ES-I3 (cell line): ENCODE results near the gene ARVCF.

Experiments
- H3K36me3 ChIP-seq: 2 replicates; pipeline ENCODE4 v1.6.1; 2013; ENCODE audit warnings: mild to moderate bottlenecking, low read length, control low read depth, moderate library complexity; ENCODE audit not compliant: insufficient read depth
- H3K4me1 ChIP-seq: 2 replicates; pipeline ENCODE4 v1.6.1; 2013; ENCODE audit warnings: mild to moderate bottlenecking, control low read depth, low read length; ENCODE audit not compliant: insufficient read depth
- H3K9ac ChIP-seq: 2 replicates; pipeline ENCODE4 v1.6.1; 2013; ENCODE audit warnings: low read depth, mild to moderate bottlenecking, low read length, moderate library complexity
- H3K9me3 ChIP-seq: 2 replicates; pipeline ENCODE4 v1.6.1; 2013; ENCODE audit warnings: mild to moderate bottlenecking, low read length, moderate library complexity; ENCODE audit not compliant: control insufficient read depth, insufficient read depth

The ARVCF gene

GRCh38 chr22:19970479-19971275 is 45.9 kb downstream of the ARVCF start:
- Histone ChIP-seq H3K36me3 (0 out of 2 replicates have a peak, but pooled peaks cover 4% of the 10 kb centered on the region), H3K4me1 (peaks cover 11% of the 10 kb centered on the region; the same call in 1 of the 2 replicates), H3K9ac (no peak overlapping the region)

DNA sequence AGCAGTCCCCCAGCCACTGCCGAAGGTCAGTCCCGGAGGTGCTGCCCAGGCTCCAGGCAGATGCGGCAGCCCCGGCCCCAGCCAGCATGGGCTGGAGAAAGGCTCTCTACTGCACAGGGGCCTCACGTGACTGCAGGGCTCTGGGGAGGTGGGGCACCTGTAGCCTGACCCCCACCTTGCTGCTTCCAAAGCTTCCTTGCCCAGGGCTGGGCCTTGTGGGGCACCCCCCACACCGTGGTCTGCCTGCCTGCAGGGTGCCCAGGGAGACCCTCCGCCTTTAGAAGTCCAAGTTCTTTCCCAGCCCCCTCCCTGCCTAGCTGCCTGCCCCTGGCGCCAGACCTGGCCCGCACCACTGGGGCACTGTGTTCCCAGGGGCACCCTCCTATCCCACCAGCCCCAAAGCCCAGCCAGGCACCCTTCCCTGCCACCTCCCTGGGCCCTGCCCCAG is 46.6 kb downstream of the ARVCF start:
- H3K36me3 ChIP-seq: 0 out of 2 replicates have a peak, but pooled peaks cover 4% of the 10 kb centered on the region
- peaks cover 5% of the 10 kb centered on the region; the same call in 1 of the 2 replicates for H3K4me1 ChIP-seq
- H3K9ac ChIP-seq: no peak overlapping the region
- H3K9me3 ChIP-seq: no peaks in the 10 kb centered on the region

More at GRCh38 chr22:19970479-19971275, 45.9 kb downstream of the ARVCF start:
- H3K9me3 ChIP-seq: no peaks in the 10 kb centered on the region

DNA sequence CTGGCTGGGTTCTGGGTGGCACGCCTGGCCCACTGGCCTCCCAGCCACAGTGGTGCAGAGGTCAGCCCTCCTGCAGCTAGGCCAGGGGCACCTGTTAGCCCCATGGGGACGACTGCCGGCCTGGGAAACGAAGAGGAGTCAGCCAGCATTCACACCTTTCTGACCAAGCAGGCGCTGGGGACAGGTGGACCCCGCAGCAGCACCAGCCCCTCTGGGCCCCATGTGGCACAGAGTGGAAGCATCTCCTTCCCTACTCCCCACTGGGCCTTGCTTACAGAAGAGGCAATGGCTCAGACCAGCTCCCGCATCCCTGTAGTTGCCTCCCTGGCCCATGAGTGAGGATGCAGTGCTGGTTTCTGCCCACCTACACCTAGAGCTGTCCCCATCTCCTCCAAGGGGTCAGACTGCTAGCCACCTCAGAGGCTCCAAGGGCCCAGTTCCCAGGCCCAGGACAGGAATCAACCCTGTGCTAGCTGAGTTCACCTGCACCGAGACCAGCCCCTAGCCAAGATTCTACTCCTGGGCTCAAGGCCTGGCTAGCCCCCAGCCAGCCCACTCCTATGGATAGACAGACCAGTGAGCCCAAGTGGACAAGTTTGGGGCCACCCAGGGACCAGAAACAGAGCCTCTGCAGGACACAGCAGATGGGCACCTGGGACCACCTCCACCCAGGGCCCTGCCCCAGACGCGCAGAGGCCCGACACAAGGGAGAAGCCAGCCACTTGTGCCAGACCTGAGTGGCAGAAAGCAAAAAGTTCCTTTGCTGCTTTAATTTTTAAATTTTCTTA is 47.3 kb downstream of the ARVCF start:
- H3K9me3 ChIP-seq: no peaks in the 10 kb centered on the region
- H3K4me1 ChIP-seq: no peaks in the 10 kb centered on the region
- 0 out of 2 replicates have a peak, but pooled peaks cover 4% of the 10 kb centered on the region for H3K36me3 ChIP-seq
- H3K9ac ChIP-seq: no peak overlapping the region

GRCh38 chr22:19968450-19968891 is 48.2 kb downstream of the ARVCF start:
- Histone ChIP-seq H3K9me3 (no peaks in the 10 kb centered on the region), H3K9ac (no peak overlapping the region), H3K4me1 (no peaks in the 10 kb centered on the region), H3K36me3 (0 out of 2 replicates have a peak, but pooled peaks cover 4% of the 10 kb centered on the region)

GRCh38 chr22:19967850-19968449 is 48.7 kb downstream of the ARVCF start:
- H3K4me1 ChIP-seq: no peaks in the 10 kb centered on the region; the same call in 1 of the 2 replicates
- H3K9ac ChIP-seq: no peak overlapping the region
- H3K9me3 ChIP-seq: no peaks in the 10 kb centered on the region
- H3K36me3 ChIP-seq: 0 out of 2 replicates have a peak, but pooled peaks cover 4% of the 10 kb centered on the region

DNA sequence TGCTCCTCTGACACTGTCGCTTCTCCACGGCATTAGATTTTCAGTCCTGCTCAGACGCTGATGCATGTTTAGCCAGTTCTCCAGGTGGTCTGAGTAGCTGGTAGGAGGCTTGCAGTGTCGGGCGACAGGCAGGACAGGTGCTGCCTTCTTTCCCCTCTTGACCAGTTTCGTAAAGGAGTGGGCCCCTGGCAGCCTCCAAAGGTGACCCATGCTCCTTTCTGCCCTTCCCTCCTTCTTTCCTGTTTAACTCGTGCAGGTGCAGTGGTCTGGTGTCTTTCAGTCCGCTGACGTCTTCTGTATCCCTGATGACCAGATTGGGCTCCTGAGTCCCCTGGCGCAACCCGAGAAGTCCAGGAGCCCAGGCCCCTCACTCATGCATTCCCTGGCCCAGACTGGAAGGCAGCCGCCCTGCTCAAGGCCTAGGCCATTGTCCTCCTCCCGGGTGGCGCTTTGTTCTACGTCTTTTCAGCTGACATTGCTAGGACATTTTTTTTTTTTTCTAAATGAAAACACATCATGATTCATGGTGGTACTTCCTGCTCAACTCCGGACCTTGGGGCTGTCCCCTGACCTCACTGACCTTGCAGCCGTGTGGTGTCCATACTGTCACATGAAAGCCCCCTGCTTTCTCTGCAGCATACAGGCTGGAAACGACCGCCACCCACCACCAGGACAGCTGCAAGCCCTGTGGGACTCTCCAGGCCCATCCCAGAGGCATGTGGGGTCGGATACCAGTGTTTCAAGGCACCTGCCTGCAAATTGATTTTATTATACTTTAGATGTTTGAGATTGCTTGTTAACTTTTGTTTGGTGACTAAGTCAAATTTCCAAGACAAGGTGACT is 49.5 kb downstream of the ARVCF start:
- Histone ChIP-seq H3K9me3 (no peaks in the 10 kb centered on the region), H3K36me3 (0 out of 2 replicates have a peak, but pooled peaks cover 4% of the 10 kb centered on the region), H3K9ac (no peak overlapping the region), H3K4me1 (peaks cover 6% of the 10 kb centered on the region; the same call in 1 of the 2 replicates)

DNA sequence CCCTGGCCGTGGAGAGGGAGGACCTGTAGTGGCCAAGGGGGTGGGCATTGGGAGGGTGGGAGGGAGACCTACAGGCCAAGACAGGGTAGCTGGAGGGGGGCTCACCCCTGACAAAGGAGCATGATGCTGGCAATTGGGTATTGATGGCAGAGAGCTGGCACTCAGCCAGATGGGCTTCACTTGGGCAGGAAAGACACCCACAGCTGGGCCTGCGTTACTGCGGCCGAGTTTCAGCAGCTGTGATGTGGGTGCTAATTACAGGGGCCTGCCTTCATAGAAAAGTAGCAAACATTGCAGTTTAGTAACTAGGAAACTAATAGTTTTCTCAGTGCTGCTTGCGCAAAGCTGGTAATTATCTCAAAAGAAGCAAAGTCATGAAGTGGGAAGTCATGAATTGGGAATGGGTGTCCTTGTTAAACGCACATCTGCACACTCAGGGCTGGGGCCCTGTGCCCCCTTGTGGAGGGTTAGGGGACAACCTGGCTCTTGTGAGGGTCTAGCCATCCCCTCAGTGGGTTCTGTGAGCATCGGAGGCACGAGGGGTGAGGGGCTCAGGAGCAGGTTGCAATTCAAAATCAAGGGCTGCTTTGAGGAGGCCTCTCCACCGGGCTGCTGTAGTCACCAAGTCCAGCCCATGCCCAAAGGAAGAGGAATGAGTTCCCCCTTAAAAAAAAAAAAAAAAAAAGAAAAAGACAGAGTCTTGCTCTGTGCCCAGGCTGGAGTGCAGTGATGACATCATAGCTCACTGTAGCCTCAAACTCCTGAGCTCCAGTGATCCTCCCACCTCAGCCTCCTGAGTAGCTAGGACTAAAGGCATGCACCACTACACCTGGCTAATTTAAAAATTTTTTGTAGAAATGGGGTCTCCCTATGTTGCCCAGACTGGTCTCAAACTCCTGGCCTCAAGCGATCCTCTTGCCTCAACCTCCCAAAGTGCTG is 50.6 kb downstream of the ARVCF start:
- H3K9me3 ChIP-seq: no peaks in the 10 kb centered on the region
- H3K4me1 ChIP-seq: peaks cover 6% of the 10 kb centered on the region; the same call in 1 of the 2 replicates
- H3K9ac ChIP-seq: no peak overlapping the region
- H3K36me3 ChIP-seq: 0 out of 2 replicates have a peak, but pooled peaks cover 4% of the 10 kb centered on the region

DNA sequence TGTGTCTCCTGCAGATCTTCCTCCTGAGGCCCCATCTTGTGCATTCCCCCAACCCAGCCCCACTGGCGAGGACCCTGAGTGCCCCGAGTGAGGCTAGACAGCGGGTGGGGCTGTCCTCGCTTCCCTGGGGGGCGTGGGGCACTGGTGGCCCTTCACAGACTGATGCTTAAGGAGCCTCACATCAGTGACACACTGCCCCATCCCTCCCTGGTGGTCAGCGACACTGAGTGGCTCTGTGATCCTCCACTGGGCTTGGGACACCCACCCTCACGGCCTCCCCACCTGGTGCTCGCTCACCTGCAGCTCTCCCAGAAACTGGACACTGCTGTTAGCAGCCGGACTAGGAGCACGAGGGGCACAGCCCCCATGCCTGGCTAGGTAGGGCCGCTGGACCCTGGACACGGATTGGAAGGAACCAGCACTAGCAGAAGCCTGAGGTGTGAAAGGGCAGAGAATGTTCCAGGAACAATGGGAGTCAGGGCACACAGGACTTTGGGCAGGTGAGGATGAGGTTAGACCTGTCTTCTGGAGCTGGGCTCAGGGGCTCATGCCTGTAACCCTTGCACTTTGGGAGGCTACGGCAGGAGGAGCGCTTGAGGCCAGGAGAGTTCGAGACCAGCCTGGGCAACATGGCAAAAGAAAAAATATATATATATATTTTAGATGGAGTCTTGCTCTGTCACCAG is 51.8 kb downstream of the ARVCF start:
- Histone ChIP-seq H3K9me3 (no peaks in the 10 kb centered on the region), H3K9ac (no peak overlapping the region), H3K36me3 (no peaks in the 10 kb centered on the region), H3K4me1 (peaks cover 10% of the 10 kb centered on the region; the same call in 1 of the 2 replicates)

GRCh38 chr22:19963863-19964642 is 52.6 kb downstream of the ARVCF start:
- H3K36me3 ChIP-seq: no peaks in the 10 kb centered on the region
- peaks cover 14% of the 10 kb centered on the region; the same call in 1 of the 2 replicates for H3K4me1 ChIP-seq
- H3K9me3 ChIP-seq: no peaks in the 10 kb centered on the region
- H3K9ac ChIP-seq: no peak overlapping the region

GRCh38 chr22:19962909-19963806 is 53.5 kb downstream of the ARVCF start:
- no peak overlapping the region for H3K9ac ChIP-seq
- no peaks in the 10 kb centered on the region for H3K9me3 ChIP-seq
- H3K36me3 ChIP-seq: no peaks in the 10 kb centered on the region
- peaks cover 14% of the 10 kb centered on the region; the same call in 1 of the 2 replicates for H3K4me1 ChIP-seq
